GM19467 (cell line): ENCODE measurements around the gene TMED5.
"Not testable (repeated sequence)": the region's sequence is repeated elsewhere in the genome, so short reads cannot be mapped to it uniquely, and the experiment has no call there.

Source experiments
- ATAC-seq: cut with Tn5 transposase; IDR thresholded peaks from one replicate; pipeline ENCODE4 v1.9.1; 2021; ENCODE audit warnings: mild to moderate bottlenecking, moderate library complexity; ENCODE audit not compliant: unreplicated experiment

Gene TMED5

GRCh38 chr1:93179886-93180722 lies at the start of gene TMED5:
TMED5 (minus strand) TSS chr1:93180413; CDS start chr1:93180242, 171 bp downstream.
- peak; percentile 88 for ATAC-seq

- ATAC-seq: no peak
Observed at GRCh38 chr1:93223023-93223675, 42.9 kb upstream of the TMED5 start.

- ATAC-seq: no peak
Observed at GRCh38 chr1:93221913-93222312, 41.7 kb upstream of the TMED5 start.

GRCh38 chr1:93220716-93221115 lies 40.5 kb upstream of the TMED5 start:
- not testable (repeated sequence) for ATAC-seq

- ATAC-seq: no peak
Observed at GRCh38 chr1:93219443-93219842, 39.2 kb upstream of the TMED5 start.

- no peak for ATAC-seq
Observed at GRCh38 chr1:93215322-93215721, 35.1 kb upstream of the TMED5 start.

GRCh38 chr1:93207211-93207610 lies 27.0 kb upstream of the TMED5 start:
- no peak for ATAC-seq

- ATAC-seq: no peak
Observed at GRCh38 chr1:93206567-93206954, 26.3 kb upstream of the TMED5 start.

GRCh38 chr1:93205892-93206566 lies 25.8 kb upstream of the TMED5 start:
- no peak for ATAC-seq

- no peak for ATAC-seq
Observed at GRCh38 chr1:93200714-93201113, 20.5 kb upstream of the TMED5 start.

- ATAC-seq: no peak
Observed at GRCh38 chr1:93200086-93200620, 19.9 kb upstream of the TMED5 start.

GRCh38 chr1:93199150-93199549 lies 18.9 kb upstream of the TMED5 start:
- ATAC-seq: no peak

GRCh38 chr1:93196591-93196990 lies 16.4 kb upstream of the TMED5 start:
- ATAC-seq: no peak

GRCh38 chr1:93194231-93194990 lies 14.2 kb upstream of the TMED5 start:
- ATAC-seq: no peak

- no peak for ATAC-seq
Observed at GRCh38 chr1:93190432-93190831, 10.2 kb upstream of the TMED5 start.

GRCh38 chr1:93186667-93187066 lies 6.5 kb upstream of the TMED5 start:
- no peak for ATAC-seq

- peak; percentile 4 for ATAC-seq
Observed at GRCh38 chr1:93180723-93181613, 755 bp upstream of the TMED5 start, which contains the start of gene CCDC18. CCDC18 (plus strand) TSS chr1:93180724; CDS start chr1:93183362, 2,638 bp downstream.

- no peak for ATAC-seq
Observed at GRCh38 chr1:93178418-93178817, 1.8 kb downstream of the TMED5 start.

GRCh38 chr1:93177991-93178390 lies 2.2 kb downstream of the TMED5 start:
- ATAC-seq: no peak

- ATAC-seq: not testable (repeated sequence)
Observed at GRCh38 chr1:93174638-93175037, 5.6 kb downstream of the TMED5 start.
